Gastroesophageal sphincter (tissue), 4 donors: Measurements from ENCODE around the gene UGT1A4. TPM values are rescaled to one million over a fixed set of nuclear protein-coding genes. Genes with fewer than 3 reads are reported as not detected.

Source experiments
- ATAC-seq: fragments of 150-250 bp; one replicate; pipeline ENCODE4 v1.9.1; 2016; ENCODE audit warnings: mild to moderate bottlenecking, moderate library complexity
- H3K27ac ChIP-seq, 4 donors: fragments of 200-600 bp; sonication (generic) in 3 of 4; 1 replicate in 3 of 4; 2 replicates in 1 of 4; pipeline ENCODE4 v1.5.1; 2016 to 2019
- H3K27me3 ChIP-seq: fragments of 200-600 bp; sonication (generic); one replicate; pipeline ENCODE4 v1.5.1; 2019
- H3K36me3 ChIP-seq, 2 donors: fragments of 200-600 bp; sonication (generic); one replicate each; pipeline ENCODE4 v1.5.1; 2019; ENCODE audit warnings: control low read depth in 1 of 2
- H3K4me1 ChIP-seq, 3 donors: fragments of 200-600 bp; sonication (generic); 1 replicate in 2 of 3; 2 replicates in 1 of 3; pipeline ENCODE4 v1.5.1; 2016 to 2019; ENCODE audit warnings: control low read depth in 2 of 3
- H3K4me3 ChIP-seq, 2 donors: fragments of 200-600 bp; sonication (generic); one replicate each; pipeline ENCODE4 v1.5.1; 2019; ENCODE audit warnings: mild to moderate bottlenecking in 1 of 2, moderate library complexity in 1 of 2
- H3K9me3 ChIP-seq, 3 donors: fragments of 200-600 bp; sonication (generic); one replicate each; pipeline ENCODE4 v1.5.1; 2017 to 2019; ENCODE audit warnings: control low read depth in 2 of 3
- CTCF ChIP-seq, 4 experiments: fragments of 200-600 bp in 2 of 4; fragments of 450-650 bp in 2 of 4; sonication (generic) in 1 of 4; IDR thresholded peaks; one replicate each; pipeline ENCODE4 v1.5.1; 2017 to 2019; ENCODE audit warnings: antibody characterized with exemption in 4 of 4, mild to moderate bottlenecking in 2 of 4, moderate library complexity in 2 of 4
- EP300 ChIP-seq: sonication (generic); formaldehyde crosslinking; IDR thresholded peaks from one replicate; pipeline ENCODE4 v1.6.1; 2017; ENCODE audit warnings: antibody characterized with exemption, mild to moderate bottlenecking
- POLR2A ChIP-seq, 2 donors: fragments of 450-650 bp; IDR thresholded peaks; one replicate each; pipeline ENCODE4 v1.6.1; 2017; ENCODE audit warnings: antibody characterized with exemption in 2 of 2, mild to moderate bottlenecking in 2 of 2, moderate library complexity in 1 of 2
- POLR2AphosphoS5 ChIP-seq: sonication (generic); formaldehyde crosslinking; IDR thresholded peaks from one replicate; pipeline ENCODE4 v1.6.1; 2017; ENCODE audit warnings: antibody characterized with exemption
- WGBS, 2 donors: methylation state at CpG; one replicate each; pipeline ENCODE4 v1.1.5; 2018; ENCODE audit warnings: low coverage in 1 of 2; 5-methylcytosine and 5-hydroxymethylcytosine counted together
- total RNA-seq, 4 donors: library from RNA; depleted of rRNA; stranded (reverse); fragments of >200 nt; gene quantifications; one replicate each; pipeline ENCODE4 v1.1.0, GENCODE V29; 2016

Gene UGT1A4
- total RNA-seq, 4 donors from 2014 or later: 0.13 TPM; not detected in 3

GRCh38 chr2:233684640-233685039, 33.9 kb upstream of the UGT1A4 start:
- 57 to 85% methylated on average over 1 of the region's 1 CpG for whole genome bisulfite sequencing, 2 donors
- Histone ChIP-seq H3K27ac (no peak overlapping the region), H3K27me3 (no peaks in the 10 kb centered on the region), H3K4me3 (no peak overlapping the region), H3K9me3 (no peaks in the 10 kb centered on the region), H3K4me1 (no peaks in the 10 kb centered on the region), H3K36me3 (no peaks in the 10 kb centered on the region)
- no peak for TF ChIP-seq CTCF (IDR thresholded peaks at IDR 0.05)
- TF ChIP-seq POLR2AphosphoS5: no peak
- no peak for TF ChIP-seq POLR2A (IDR thresholded peaks at IDR 0.05)
- TF ChIP-seq EP300: no peak
- no peak for ATAC-seq

DNA sequence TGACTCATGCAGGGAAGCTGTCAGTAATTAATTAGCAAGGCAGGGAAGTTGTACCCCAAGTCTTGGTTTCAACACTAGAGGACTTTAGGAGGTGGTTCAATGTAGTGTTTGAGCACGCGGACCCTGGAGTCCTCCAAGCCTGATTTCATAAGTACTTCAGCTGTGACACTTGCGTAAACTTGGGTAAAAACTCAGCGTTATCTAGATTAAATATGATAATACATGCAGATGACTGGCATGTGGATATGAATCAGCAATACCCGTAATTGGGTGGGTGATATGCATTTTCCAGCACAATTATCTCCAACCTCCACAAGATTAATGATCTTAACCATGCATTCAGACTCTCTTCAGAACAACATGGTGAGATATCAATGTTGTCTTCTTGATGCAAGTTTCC, 31.6 kb upstream of the UGT1A4 start:
- Histone ChIP-seq H3K9me3 (no peaks in the 10 kb centered on the region), H3K36me3 (no peaks in the 10 kb centered on the region), H3K4me1 (no peaks in the 10 kb centered on the region), H3K4me3 (no peak overlapping the region), H3K27ac (no peak overlapping the region), H3K27me3 (peaks cover 6% of the 10 kb centered on the region)
- ATAC-seq: no peak
- TF ChIP-seq CTCF (IDR thresholded peaks at IDR 0.05) (no peak), EP300 (no peak), POLR2A (IDR thresholded peaks at IDR 0.05) (no peak), POLR2AphosphoS5 (no peak)
- WGBS, 2 donors: 82 to 95% methylated on average over 3 to 4 of the region's 5 CpGs

DNA sequence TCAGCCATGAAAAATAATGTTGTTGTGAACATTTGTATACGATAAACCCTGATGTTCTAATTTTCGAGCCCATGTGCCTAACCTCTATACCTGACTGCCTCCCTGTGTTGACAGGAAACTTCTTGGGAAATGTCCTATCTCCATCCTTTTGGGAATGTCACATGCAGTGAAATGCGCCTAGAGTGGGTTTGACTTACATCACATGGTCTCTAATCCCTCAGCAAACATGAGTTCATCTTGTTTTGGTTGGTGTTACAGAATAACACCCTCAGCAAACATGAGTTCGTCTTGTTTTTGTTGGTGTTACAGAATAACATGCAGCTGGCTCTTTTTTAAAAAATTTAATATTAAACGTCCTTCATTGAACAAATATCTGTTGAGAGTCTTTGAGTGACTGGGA, 30.2 kb upstream of the UGT1A4 start:
- no peak for ATAC-seq
- H3K4me3 ChIP-seq: no peak overlapping the region
- H3K27me3 ChIP-seq: peaks cover 6% of the 10 kb centered on the region
- H3K27ac ChIP-seq: no peak overlapping the region
- H3K36me3 ChIP-seq: no peaks in the 10 kb centered on the region
- 69 to 78% methylated on average over 4 of the region's 5 CpGs for WGBS, 2 donors
- no peak for TF ChIP-seq CTCF (IDR thresholded peaks at IDR 0.05)
- H3K4me1 ChIP-seq: no peaks in the 10 kb centered on the region
- H3K9me3 ChIP-seq: no peaks in the 10 kb centered on the region

- ATAC-seq: no peak
- H3K36me3 ChIP-seq: no peaks in the 10 kb centered on the region
- TF ChIP-seq POLR2AphosphoS5 (no peak), POLR2A (IDR thresholded peaks at IDR 0.05) (no peak), EP300 (no peak), CTCF (IDR thresholded peaks at IDR 0.05) (no peak)
- no peaks in the 10 kb centered on the region for H3K4me1 ChIP-seq
- no peak overlapping the region for H3K4me3 ChIP-seq
- peaks cover 6% of the 10 kb centered on the region for H3K27me3 ChIP-seq
- no peak overlapping the region for H3K27ac ChIP-seq
- H3K9me3 ChIP-seq: no peaks in the 10 kb centered on the region
These were observed 29.5 kb upstream of the UGT1A4 start for GRCh38 chr2:233689031-233689430.

- Histone ChIP-seq H3K27ac (no peak overlapping the region), H3K9me3 (no peaks in the 10 kb centered on the region), H3K4me3 (no peak overlapping the region), H3K36me3 (no peaks in the 10 kb centered on the region), H3K27me3 (peaks cover 6% of the 10 kb centered on the region), H3K4me1 (no peaks in the 10 kb centered on the region)
- ATAC-seq: no peak
- TF ChIP-seq POLR2A (IDR thresholded peaks at IDR 0.05): no peak
- TF ChIP-seq CTCF (IDR thresholded peaks at IDR 0.05): no peak
- no peak for TF ChIP-seq EP300
- no peak for TF ChIP-seq POLR2AphosphoS5
- 6 to 23% methylated on average over 3 of the region's 3 CpGs for WGBS, 2 donors
These were observed 29.0 kb upstream of the UGT1A4 start for GRCh38 chr2:233689501-233689900.
